ENCODE measurements around the gene CHST11.

DNA sequence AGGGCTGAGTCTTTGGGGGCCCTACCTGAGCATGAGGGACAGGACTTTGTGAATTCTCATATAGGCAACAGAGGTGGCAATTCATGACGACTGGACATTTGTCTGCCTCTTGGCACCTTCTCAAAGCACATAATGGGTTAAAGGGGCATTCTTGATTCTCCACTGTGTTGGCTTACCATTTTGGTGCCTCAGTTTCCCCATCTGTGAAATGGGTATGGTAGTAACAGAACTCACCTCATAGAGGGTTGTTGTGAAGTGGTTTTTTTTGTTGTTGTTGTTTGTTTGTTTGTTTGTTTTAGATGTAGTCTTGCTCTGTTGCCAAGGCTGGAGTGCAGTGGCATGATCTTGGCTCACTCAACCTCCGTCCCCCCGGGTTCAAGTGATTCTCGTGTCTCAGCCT, 106.0 kb downstream of the CHST11 start:
- TF ChIP-seq, protein P1, sequence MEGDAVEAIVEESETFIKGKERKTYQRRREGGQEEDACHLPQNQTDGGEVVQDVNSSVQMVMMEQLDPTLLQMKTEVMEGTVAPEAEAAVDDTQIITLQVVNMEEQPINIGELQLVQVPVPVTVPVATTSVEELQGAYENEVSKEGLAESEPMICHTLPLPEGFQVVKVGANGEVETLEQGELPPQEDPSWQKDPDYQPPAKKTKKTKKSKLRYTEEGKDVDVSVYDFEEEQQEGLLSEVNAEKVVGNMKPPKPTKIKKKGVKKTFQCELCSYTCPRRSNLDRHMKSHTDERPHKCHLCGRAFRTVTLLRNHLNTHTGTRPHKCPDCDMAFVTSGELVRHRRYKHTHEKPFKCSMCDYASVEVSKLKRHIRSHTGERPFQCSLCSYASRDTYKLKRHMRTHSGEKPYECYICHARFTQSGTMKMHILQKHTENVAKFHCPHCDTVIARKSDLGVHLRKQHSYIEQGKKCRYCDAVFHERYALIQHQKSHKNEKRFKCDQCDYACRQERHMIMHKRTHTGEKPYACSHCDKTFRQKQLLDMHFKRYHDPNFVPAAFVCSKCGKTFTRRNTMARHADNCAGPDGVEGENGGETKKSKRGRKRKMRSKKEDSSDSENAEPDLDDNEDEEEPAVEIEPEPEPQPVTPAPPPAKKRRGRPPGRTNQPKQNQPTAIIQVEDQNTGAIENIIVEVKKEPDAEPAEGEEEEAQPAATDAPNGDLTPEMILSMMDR (IDR thresholded peaks at IDR 0.05) = no peak
- TF ChIP-seq POLR2A (IDR thresholded peaks at IDR 0.05) (no peak), EP300 (IDR thresholded peaks at IDR 0.05) (no peak)

Data from ovary (tissue), 3 donors.